IPS-11a (cell line): ENCODE measurements around the gene SEMA3C.

Experiments
- H3K4me3 ChIP-seq: one replicate; pipeline ENCODE4 v1.5.1; 2013; ENCODE audit warnings: low read depth, low read length, control low read depth

The SEMA3C gene

DNA sequence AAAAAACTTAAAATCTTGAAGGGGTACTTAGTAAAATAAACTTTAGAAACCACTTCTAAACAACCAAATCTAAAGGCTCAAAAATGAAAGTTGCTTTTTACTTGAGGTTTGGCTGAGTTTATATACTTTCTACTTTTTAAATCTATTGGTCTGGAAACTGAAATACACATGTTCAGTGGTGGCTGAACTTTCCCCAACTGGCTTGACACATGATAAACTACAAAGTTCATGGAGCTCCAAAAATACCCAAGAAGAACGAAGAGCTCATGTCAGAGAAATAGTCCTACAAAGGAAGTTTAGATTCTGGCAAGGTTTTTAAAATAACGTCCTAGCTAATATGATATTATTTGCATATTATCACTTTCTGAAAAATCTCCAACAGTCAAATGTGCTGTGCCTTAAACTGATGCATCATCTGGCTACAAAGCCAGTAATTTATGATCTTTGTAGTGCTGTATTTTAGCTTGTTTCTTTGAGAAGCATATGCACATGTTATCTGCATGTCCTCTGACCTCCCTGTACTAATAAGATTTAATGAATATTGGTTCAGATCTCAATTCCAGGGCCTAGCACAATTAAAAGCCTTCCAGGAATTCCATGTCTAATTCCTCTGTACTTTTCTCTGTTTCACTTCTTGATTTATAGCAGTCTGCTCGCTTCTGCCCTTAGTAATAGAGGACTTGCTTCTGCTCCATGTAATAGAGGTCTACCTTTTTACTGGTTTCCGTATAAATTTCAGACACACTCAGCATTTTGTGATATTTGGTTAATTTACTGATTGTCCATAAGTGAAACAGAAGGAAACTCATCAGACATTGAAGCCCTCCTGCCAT, 28.2 kb downstream of the SEMA3C start:
- no peak overlapping the region for H3K4me3 ChIP-seq

GRCh38 chr7:80889525-80889924, 29.3 kb downstream of the SEMA3C start:
- H3K4me3 ChIP-seq = no peak overlapping the region

- no peak overlapping the region for H3K4me3 ChIP-seq
These were observed 33.1 kb downstream of the SEMA3C start for GRCh38 chr7:80885757-80886156.

DNA sequence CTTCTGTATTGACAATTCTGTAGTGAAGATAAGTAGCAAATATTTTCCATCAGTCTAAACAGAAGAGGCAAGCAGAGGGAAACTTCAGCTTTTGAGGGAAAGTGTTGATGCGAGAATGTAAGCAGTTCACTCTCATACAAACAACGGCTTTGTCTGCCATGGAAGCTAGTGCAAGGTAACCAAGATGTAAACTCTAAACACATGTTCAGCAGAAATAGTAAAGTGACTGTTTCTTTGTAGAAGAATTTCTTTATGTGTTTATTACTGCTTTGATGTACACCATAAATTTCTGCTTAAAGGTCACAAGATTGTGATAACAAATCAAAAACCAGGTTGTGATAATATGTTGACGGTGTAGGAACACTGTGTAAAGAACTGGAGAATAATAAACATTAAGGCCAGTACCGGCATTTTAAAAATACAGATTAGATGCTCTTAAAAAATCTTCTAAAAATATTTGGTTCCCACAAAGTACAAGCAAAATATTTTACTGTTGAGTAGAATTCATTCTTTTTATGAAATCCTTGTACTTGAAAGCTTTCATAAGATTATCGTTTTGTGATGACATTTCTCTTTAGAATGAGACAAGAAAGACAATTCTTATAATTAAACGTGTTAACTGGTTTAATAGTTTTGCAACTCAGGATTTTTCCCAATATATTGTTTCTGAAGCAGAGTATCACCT, 34.2 kb downstream of the SEMA3C start:
- no peak overlapping the region for H3K4me3 ChIP-seq

DNA sequence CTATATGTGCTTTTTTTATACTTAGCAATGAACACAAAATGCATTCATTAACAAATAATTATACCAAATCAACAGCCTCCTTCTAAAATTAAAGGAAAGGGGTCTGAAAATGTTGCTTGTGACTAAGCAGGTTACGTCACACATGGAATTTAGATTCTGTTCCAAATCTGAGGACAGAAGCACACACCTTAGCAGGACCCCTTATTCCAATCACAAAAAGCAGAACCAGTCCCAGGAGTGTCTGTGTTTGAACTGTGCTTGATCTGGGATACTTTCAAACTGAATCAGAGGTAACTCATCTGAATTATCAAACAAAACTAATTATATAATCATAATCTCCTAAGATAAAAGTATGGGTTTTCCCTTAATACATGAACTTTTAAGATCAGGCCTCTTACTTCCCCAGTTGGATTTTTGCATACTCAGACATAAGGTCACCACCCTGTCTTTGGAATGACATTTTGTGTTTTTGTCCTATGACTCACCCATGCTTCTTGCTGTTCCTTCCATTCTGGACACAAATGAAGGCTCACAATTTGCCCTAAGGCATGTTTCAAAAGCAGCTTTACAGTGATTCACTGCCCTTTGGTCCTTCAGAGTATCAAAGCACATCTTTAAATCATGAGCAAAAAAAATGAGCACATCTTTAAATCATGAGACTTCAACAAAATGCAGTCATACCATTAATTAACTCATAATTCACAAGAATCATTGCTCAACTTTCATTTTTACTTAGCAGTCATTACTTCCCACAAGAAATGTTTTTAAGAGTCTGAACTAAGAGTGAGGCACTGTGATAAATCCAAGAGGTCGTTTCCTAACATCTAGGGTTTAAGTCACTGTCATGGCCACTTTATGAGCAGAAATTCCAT, 35.5 kb downstream of the SEMA3C start:
- H3K4me3 ChIP-seq = no peak overlapping the region

- no peak overlapping the region for H3K4me3 ChIP-seq
These were observed 36.5 kb downstream of the SEMA3C start for GRCh38 chr7:80882213-80882801.

- H3K4me3 ChIP-seq = no peak overlapping the region
These were observed 37.4 kb downstream of the SEMA3C start for GRCh38 chr7:80881351-80881900.

- no peak overlapping the region for H3K4me3 ChIP-seq
These were observed 39.0 kb downstream of the SEMA3C start for GRCh38 chr7:80879849-80880248.

GRCh38 chr7:80876894-80877414, 41.9 kb downstream of the SEMA3C start:
- no peak overlapping the region for H3K4me3 ChIP-seq

DNA sequence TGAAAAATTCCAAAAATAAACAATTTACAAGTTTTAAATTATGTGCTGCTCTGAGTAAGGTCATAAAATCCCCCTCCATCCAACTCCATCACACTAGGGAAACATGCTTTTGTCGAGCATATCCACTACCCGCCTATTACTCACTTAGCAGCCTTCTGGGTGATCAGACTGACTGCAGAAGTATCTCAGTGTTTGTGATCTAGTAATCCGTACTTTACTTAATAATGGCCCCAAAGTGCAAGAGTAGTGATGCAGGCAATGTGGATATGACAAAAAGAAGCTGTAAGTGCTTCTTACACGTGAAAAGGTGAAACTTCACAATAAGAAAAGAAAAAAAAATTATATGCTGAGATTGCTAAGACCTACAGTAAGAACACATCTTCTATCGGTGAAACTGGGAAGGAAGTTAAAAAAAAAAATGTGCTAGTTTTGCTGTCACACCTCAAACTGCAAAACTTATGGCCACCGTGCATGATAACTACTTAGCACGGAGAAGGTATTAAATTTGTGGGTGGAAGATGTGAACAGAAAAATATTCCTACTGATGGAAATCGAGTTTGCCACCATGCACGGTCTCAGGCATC, 43.2 kb downstream of the SEMA3C start:
- H3K4me3 ChIP-seq = no peak overlapping the region

GRCh38 chr7:80873140-80873539, 45.7 kb downstream of the SEMA3C start:
- H3K4me3 ChIP-seq = no peak overlapping the region

DNA sequence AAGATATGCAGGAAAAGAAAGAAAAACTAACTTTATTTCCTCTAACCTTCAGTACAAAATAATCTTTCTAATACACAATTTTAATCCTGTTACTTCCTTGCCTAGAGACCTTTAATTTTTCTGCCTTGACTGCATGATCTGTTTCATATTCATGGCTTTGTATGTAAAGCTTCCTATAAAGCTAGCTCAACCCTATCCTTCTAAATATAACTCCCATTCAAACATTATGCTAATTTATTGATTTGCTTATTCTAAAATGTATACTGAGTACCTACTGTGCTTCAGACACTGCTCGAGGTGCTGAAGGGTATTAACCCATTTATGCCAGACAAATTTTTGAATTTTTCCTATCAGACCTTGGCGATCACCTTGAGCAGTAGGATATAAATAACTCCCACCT, 47.6 kb downstream of the SEMA3C start:
- H3K4me3 ChIP-seq = no peak overlapping the region

DNA sequence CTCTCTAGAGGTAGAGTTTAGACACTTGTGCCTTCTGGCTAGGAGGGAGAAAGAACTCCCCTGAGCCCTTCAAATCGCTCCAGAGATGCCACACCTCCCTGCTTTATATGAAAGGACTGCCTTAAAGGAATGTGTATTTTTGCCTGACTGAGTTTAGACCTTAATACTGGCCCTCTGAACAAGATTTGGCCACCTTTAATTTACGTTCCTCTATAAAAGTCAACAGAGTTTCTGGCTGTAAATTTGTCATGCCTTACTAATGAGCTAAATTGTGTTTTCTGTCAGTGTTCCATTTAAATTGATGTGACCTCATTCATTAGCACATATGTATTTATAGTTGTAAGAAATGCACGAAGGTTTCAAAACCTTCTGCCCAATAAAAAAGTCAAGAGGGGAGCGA, 48.0 kb downstream of the SEMA3C start:
- H3K4me3 ChIP-seq = no peak overlapping the region

GRCh38 chr7:80869821-80870751, 48.8 kb downstream of the SEMA3C start:
- no peak overlapping the region for H3K4me3 ChIP-seq

GRCh38 chr7:80869106-80869784, 49.6 kb downstream of the SEMA3C start:
- H3K4me3 ChIP-seq = no peak overlapping the region

- no peak overlapping the region for H3K4me3 ChIP-seq
These were observed 50.3 kb downstream of the SEMA3C start for GRCh38 chr7:80868566-80868965.

DNA sequence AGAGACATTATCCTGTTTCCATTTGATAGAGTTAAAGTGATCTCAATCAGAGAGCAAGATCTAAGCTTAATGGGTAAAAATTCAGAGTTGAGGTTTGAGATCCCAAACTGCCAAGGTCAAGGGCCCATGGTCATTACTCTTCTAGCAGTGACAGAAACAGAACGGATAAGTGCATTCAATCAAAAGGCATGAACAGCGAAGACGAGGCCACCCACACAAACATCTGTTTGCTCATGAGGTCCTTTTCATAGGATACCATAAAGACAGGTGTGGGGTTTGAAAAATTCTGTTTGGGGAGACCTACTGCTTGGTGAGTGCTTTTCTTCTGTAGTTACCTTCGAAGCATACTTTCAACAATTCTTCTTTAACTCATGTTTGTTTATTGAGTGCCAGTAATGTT, 58.3 kb downstream of the SEMA3C start:
- no peak overlapping the region for H3K4me3 ChIP-seq

DNA sequence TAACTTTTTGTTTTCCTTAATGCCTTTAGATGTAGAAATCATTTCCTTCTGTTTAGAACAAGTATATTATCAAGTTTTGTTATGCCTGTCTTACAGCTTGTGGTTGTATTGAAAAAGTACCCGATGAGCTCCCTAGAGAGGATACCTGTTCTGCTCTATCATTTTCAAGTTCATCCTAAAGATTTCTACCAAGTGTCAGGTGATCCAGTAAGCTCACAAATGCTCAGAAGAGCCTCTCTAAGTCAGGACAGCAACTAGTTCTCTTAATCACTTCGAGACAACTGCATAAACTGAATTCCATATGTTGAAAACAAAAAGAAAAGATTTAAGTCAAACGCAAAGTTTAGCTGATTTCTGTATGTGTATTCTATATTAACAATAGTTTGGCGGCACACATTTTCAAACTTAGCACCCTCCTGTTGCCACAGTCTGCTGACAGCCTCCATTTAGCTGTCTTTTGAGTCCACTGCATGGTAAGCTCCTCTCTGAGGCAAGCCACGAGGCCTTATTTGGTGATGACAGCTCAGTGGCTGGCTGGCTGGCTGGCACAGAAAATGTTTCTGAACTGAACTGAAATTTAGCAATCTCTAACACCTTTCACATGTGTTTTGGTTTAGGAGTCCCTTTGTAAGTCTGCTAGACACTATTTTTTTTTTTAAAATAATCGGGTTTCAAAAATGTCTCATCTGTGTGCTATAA, 59.4 kb downstream of the SEMA3C start:
- no peak overlapping the region for H3K4me3 ChIP-seq
